Heart right ventricle (tissue), 16 donors: ENCODE measurements around the gene CPAMD8. TPM values are rescaled to one million over a fixed set of nuclear protein-coding genes. Genes with fewer than 3 reads are reported as not detected.

ENCODE experiments used
- ATAC-seq, 8 donors: fragments of 200-7000 bp; cut with Tn5 transposase; one replicate each; pipeline ENCODE4 v1.9.1; 2020; ENCODE audit warnings: mild to moderate bottlenecking in 8 of 8, moderate library complexity in 8 of 8, moderate number of reproducible peaks in 1 of 8
- DNase-seq, 2 donors: peaks; one replicate each; pipeline ENCODE4 v3.0.0-alpha.2; 2020
- H3K27ac ChIP-seq, 10 donors: fragments of 200-600 bp; sonication (generic) in 2 of 10; one replicate each; pipeline versions ENCODE4 v1.5.0 to v1.8.0; 2020 to 2022; ENCODE audit warnings: mild to moderate bottlenecking in 3 of 10
- H3K27me3 ChIP-seq, 7 donors: fragments of 200-600 bp; one replicate each; pipeline ENCODE4 v1.8.0; 2021 to 2022; ENCODE audit warnings: mild to moderate bottlenecking in 2 of 7
- H3K36me3 ChIP-seq, 9 donors: fragments of 200-600 bp; sonication (generic) in 1 of 9; one replicate each; pipeline versions ENCODE4 v1.5.0 to v1.8.0; 2020 to 2022; ENCODE audit warnings: mild to moderate bottlenecking in 2 of 9
- H3K4me1 ChIP-seq, 9 donors: fragments of 200-600 bp; sonication (generic) in 1 of 9; one replicate each; pipeline versions ENCODE4 v1.5.0 to v1.8.0; 2020 to 2022; ENCODE audit warnings: mild to moderate bottlenecking in 4 of 9
- H3K4me3 ChIP-seq, 10 donors: fragments of 200-600 bp; sonication (generic) in 2 of 10; one replicate each; pipeline versions ENCODE4 v1.5.0 to v1.8.0; 2020 to 2022; ENCODE audit warnings: mild to moderate bottlenecking in 7 of 10, moderate library complexity in 2 of 10
- H3K9me3 ChIP-seq, 11 donors: fragments of 200-600 bp in 10 of 11; sonication (generic) in 2 of 11; one replicate each; pipeline versions ENCODE4 v1.5.0 to v1.8.0; 2013 to 2022; ENCODE audit warnings: mild to moderate bottlenecking in 2 of 11, control low read depth in 1 of 11, moderate library complexity in 1 of 11
- WGBS, 2 donors: extraction: QIAGEN DNeasy Blood & Tissue Kit; methylation state at CpG; one replicate each; pipeline ENCODE4 v1.1.7; 2013; ENCODE audit warnings: inconsistent platforms in 1 of 2; 5-methylcytosine and 5-hydroxymethylcytosine counted together
- intact Hi-C, 10 donors: fragments of 100-400 bp; cut with DNase I; formaldehyde crosslinking; loops; one replicate each; pipeline versions ENCODE4 v1.11.1 to v1.14.2; 2022
- polyA plus RNA-seq, 2 donors: library from polyadenylated mRNA; stranded (reverse); fragments of 200-250 nt; gene quantifications; one replicate each; pipeline ENCODE4 v1.2.3, GENCODE V29; 2013
- total RNA-seq, 10 donors: library from RNA; stranded (reverse); fragmentation: NEBNext Ultra II Directional in 3 of 10; extraction: Animal tissue kit (Norgen Biotek cat#: 25700) in 3 of 10; gene quantifications; one replicate each; pipeline versions ENCODE4 v1.2.1 to v1.2.4, GENCODE V29; 2021 to 2023
- TF ChIP-seq, protein P1 (sequence below), 9 donors: fragments of 200-600 bp; sonication (generic) in 2 of 9; IDR thresholded peaks; one replicate each; pipeline versions ENCODE4 v1.5.0 to v1.8.0; 2021 to 2022; ENCODE audit warnings: antibody characterized with exemption in 9 of 9, mild to moderate bottlenecking in 5 of 9, moderate library complexity in 1 of 9
- donor health status: Arrhythmogenic right ventricular cardiomyopathy.
- donor health status: ischemic (EF 13 %, LVEDD 7.1; RV severe dilation, severe dysfunction).
- donor health status: healthy with polysubstance abuse.
- donor health status: DM: no; HTN: yes; CAD: no.
- donor health status: DM: no; HTN: no; CAD: no.
- donor health status: ischemic (EF 25% LVEDD 6.9; RV normal size, moderate dysfunction).
- donor health status: ischemic (EF 25% LVEDD 5.7; RV mildly dilated, moderate dysfunction).
- donor health status: healthy.
- donor health status: DM: yes; HTN: yes; CAD: no.
- donor health status: Ischemic cardiomyopathy.
- donor health status: ischemic (EF 35%, LVEDD 5.7; RV mildly dilated, moderate dysfunction).
- donor health status: nonischemic (EF 11% LVEDD 7.7; RV severe dilation, severe dysfunction).
- donor health status: DM: yes; HTN: yes; CAD: no.
- donor health status: PGD.
- donor health status: ischemic (EF 29% LVEDD 5.4; RV normal size, mild dysfunction).
- donor health status: nonischemic (EF 23%, LVEDD 6.1; RV moderate dilation, normal function).

CPAMD8 gene
- total and polyA plus RNA-seq, 12 donors, result 4.8 to 77.9 (median 10.9) TPM

GRCh38 chr19:17060802-17061201 lies 34.2 kb upstream of the CPAMD8 start:
- 90% methylated on average over 3 of the region's 3 CpGs for WGBS, 2 donors
- peak in 1 of 8 donors; percentile 37 for ATAC-seq

DNA sequence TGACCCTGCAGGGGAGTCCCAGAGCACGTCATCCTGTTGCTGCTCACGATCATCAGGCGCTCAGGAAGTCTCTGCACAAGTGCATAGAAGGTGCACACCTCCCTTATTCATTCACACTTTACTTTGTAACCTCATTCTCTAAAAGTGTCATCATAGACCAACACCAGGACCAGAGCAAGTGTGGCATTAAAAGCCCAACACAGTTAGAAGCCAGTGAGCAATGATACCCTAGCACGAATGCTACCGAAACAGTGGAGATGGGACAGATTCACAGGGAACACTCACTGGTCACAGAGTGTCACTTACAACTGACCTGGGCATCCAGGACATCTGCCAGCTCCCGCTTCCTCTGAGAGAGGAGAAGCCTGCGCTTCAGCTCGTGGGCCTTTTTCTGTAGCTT lies 31.6 kb upstream of the CPAMD8 start:
- H3K27ac ChIP-seq, result no peak overlapping the region
- TF ChIP-seq, protein P1, sequence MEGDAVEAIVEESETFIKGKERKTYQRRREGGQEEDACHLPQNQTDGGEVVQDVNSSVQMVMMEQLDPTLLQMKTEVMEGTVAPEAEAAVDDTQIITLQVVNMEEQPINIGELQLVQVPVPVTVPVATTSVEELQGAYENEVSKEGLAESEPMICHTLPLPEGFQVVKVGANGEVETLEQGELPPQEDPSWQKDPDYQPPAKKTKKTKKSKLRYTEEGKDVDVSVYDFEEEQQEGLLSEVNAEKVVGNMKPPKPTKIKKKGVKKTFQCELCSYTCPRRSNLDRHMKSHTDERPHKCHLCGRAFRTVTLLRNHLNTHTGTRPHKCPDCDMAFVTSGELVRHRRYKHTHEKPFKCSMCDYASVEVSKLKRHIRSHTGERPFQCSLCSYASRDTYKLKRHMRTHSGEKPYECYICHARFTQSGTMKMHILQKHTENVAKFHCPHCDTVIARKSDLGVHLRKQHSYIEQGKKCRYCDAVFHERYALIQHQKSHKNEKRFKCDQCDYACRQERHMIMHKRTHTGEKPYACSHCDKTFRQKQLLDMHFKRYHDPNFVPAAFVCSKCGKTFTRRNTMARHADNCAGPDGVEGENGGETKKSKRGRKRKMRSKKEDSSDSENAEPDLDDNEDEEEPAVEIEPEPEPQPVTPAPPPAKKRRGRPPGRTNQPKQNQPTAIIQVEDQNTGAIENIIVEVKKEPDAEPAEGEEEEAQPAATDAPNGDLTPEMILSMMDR (IDR thresholded peaks at IDR 0.05), result no peak
- intact Hi-C loops, result loop anchor here in 1 of 10 donors (10.0 kb wide), 1 partner anchor 153 kb away; no protein-coding TSS in a partner anchor
- 98 to 99% methylated on average over 8 of the region's 8 CpGs for WGBS, 2 donors
- DNase-seq (no peak), ATAC-seq (no peak)
- no peaks in the 10 kb centered on the region for H3K27me3 ChIP-seq
- H3K9me3 ChIP-seq, result peaks cover 0 to 26% (median 15%) of the 10 kb centered on the region in 11 donors
- H3K4me3 ChIP-seq, result no peak overlapping the region
- peaks cover 0 to 9% (median 0%) of the 10 kb centered on the region in 9 donors for H3K4me1 ChIP-seq
- peaks cover 0 to 72% (median 23%) of the 10 kb centered on the region in 9 donors for H3K36me3 ChIP-seq

More at GRCh38 chr19:17060802-17061201, 34.2 kb upstream of the CPAMD8 start:
- DNase-seq, result no peak
- H3K27me3 ChIP-seq, result no peaks in the 10 kb centered on the region
- peak overlapping the region in 1 of 10 donors; percentile 17 for H3K27ac ChIP-seq
- H3K36me3 ChIP-seq, result peaks cover 0 to 50% (median 17%) of the 10 kb centered on the region in 9 donors
- H3K4me3 ChIP-seq, result no peak overlapping the region
- H3K9me3 ChIP-seq, result peaks cover 0 to 37% (median 15%) of the 10 kb centered on the region in 11 donors
- peaks cover 0 to 9% (median 0%) of the 10 kb centered on the region in 9 donors for H3K4me1 ChIP-seq
- TF ChIP-seq, protein P1 (IDR thresholded peaks at IDR 0.05), result no peak
- intact Hi-C loops, result loop anchor here in 1 of 10 donors (10.0 kb wide), 1 partner anchor 114 kb away; no protein-coding TSS in a partner anchor

- TF ChIP-seq, protein P1 (IDR thresholded peaks at IDR 0.05), result no peak
- H3K27ac ChIP-seq, result no peak overlapping the region
- no peaks in the 10 kb centered on the region for H3K27me3 ChIP-seq
- ATAC-seq, result no peak
- no peak overlapping the region for H3K4me3 ChIP-seq
- peaks cover 0 to 26% (median 15%) of the 10 kb centered on the region in 11 donors for H3K9me3 ChIP-seq
- peaks cover 0 to 85% (median 24%) of the 10 kb centered on the region in 9 donors for H3K36me3 ChIP-seq
- WGBS, 2 donors, result 92 to 93% methylated on average over 15 of the region's 15 CpGs
- H3K4me1 ChIP-seq, result peaks cover 0 to 4% (median 0%) of the 10 kb centered on the region in 9 donors
- intact Hi-C loops, result loop anchor here in 1 of 10 donors (10.0 kb wide), 1 partner anchor 151 kb away; no protein-coding TSS in a partner anchor
- DNase-seq, result no peak
These were observed 29.0 kb upstream of the CPAMD8 start for GRCh38 chr19:17055636-17056035.

DNA sequence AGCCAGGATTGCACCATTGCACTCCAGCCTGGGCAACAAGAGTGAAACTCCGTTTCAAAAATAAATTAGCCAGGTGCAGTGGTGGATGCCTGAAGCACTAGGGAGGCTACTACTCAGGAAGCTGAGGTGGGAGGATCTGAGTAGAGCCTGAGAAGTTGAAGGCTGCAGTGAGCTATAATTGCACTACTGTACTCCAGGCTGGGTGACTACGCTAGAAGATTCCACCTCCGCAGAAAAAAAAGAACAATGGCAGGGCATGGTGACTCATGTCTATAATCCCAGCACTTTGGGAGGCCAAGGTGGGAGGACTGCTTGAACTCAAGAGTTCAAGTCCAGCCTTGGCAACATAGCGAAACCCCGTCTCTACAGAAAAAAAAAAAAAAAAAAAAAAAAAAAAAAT lies 28.1 kb upstream of the CPAMD8 start:
- no peaks in the 10 kb centered on the region for H3K4me1 ChIP-seq
- peaks cover 0 to 89% (median 27%) of the 10 kb centered on the region in 9 donors for H3K36me3 ChIP-seq
- peaks cover 0 to 25% (median 15%) of the 10 kb centered on the region in 11 donors for H3K9me3 ChIP-seq
- ATAC-seq (no peak), DNase-seq (no peak)
- no peak overlapping the region for H3K27ac ChIP-seq
- TF ChIP-seq, protein P1 (IDR thresholded peaks at IDR 0.05), result no peak
- no peak overlapping the region for H3K4me3 ChIP-seq
- no peaks in the 10 kb centered on the region for H3K27me3 ChIP-seq
- 96 to 100% methylated on average over 5 of the region's 5 CpGs for WGBS, 2 donors
- intact Hi-C loops, result loop anchor here in 5 of 10 donors (5.0 to 10.0 kb wide), 3 partner anchors 150 to 337 kb away; partner anchors contain the start of gene NWD1 (in 1 of the 5)
